ENCODE results near the gene ARGFX.

DNA sequence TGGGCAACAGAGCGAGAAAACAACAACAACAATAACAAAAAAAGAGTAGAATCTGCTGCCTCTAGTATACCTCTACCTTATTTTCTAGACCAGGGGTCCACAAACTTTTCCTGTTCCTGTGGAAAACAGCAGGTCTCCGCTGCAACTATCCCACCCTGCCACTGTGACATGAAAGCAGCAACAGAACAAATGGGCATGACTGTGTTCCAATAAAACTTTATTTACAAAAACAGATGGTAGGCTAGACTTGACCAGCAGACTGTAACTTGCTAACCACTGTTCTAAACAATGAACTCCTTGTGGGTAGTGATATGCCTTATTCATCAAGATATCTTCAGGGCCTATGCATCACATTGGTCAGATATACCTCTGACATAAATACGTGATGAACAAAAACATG, 47.2 kb upstream of the ARGFX start:
- no peak for TF ChIP-seq CTCF (tag by site-specific recombination; IDR thresholded peaks at IDR 0.05)
- no peak for TF ChIP-seq ZNF513 (tag by site-specific recombination; IDR thresholded peaks at IDR 0.05)
- TF ChIP-seq HOXA7 (CRISPR knock-in tag; IDR thresholded peaks at IDR 0.05; ENCODE audit: borderline replicate concordance) = no peak
- TF ChIP-seq ZNF335 (tag by site-specific recombination; conservative IDR thresholded peaks at IDR 0.05) = no peak
- TF ChIP-seq, protein P1, sequence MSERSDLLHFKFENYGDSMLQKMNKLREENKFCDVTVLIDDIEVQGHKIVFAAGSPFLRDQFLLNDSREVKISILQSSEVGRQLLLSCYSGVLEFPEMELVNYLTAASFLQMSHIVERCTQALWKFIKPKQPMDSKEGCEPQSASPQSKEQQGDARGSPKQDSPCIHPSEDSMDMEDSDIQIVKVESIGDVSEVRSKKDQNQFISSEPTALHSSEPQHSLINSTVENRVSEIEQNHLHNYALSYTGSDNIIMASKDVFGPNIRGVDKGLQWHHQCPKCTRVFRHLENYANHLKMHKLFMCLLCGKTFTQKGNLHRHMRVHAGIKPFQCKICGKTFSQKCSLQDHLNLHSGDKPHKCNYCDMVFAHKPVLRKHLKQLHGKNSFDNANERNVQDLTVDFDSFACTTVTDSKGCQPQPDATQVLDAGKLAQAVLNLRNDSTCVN (tag by site-specific recombination; optimal IDR thresholded peaks at IDR 0.05) = no peak
- no peak for TF ChIP-seq ZNF24 (tag by site-specific recombination; IDR thresholded peaks at IDR 0.05)
- no peak for TF ChIP-seq ZNF416 (tag by site-specific recombination; IDR thresholded peaks at IDR 0.05)
- TF ChIP-seq ZNF518A (tag by site-specific recombination; conservative IDR thresholded peaks at IDR 0.05; ENCODE audit: low read depth) = no peak
- TF ChIP-seq ZNF670 (tag by site-specific recombination; IDR thresholded peaks at IDR 0.05; ENCODE audit: low read depth) = no peak
- TF ChIP-seq PATZ1 (tag by site-specific recombination; IDR thresholded peaks at IDR 0.05) = no peak
- TF ChIP-seq ZNF48 (tag by site-specific recombination; IDR thresholded peaks at IDR 0.05) = no peak
- TF ChIP-seq KLF16 (tag by site-specific recombination; IDR thresholded peaks at IDR 0.05) = no peak
- TF ChIP-seq ZBTB1 (tag by site-specific recombination; IDR thresholded peaks at IDR 0.05) = no peak
- no peak for TF ChIP-seq ZNF544 (tag by site-specific recombination; IDR thresholded peaks at IDR 0.05)
